Endodermal cell (in vitro differentiated cells): ENCODE data around the gene COL20A1. TPM values are rescaled to one million over a fixed set of nuclear protein-coding genes. Genes with fewer than 3 reads are reported as not detected.

ENCODE experiments used
- DNase-seq: peaks from one replicate; pipeline ENCODE4 v3.0.0-alpha.2; 2017
- H3K27ac ChIP-seq: 2 replicates; pipeline ENCODE4 v1.5.1; 2013; ENCODE audit warnings: mild to moderate bottlenecking, low read depth, low read length, moderate library complexity
- H3K27me3 ChIP-seq: 2 replicates; pipeline ENCODE4 v1.6.1; 2013; ENCODE audit warnings: mild to moderate bottlenecking, low read length, moderate library complexity; ENCODE audit not compliant: insufficient read depth, control insufficient read depth, poor library complexity, severe bottlenecking
- H3K36me3 ChIP-seq: 2 replicates; pipeline ENCODE4 v1.7.0; 2013; ENCODE audit warnings: mild to moderate bottlenecking, low read length, moderate library complexity; ENCODE audit not compliant: control insufficient read depth, insufficient read depth
- H3K4me1 ChIP-seq: one replicate; pipeline ENCODE4 v1.7.0; 2013; ENCODE audit warnings: low read length; ENCODE audit not compliant: control insufficient read depth, insufficient read depth
- H3K4me3 ChIP-seq: 2 replicates; pipeline ENCODE4 v1.5.1; 2013; ENCODE audit warnings: mild to moderate bottlenecking, low read length, moderate library complexity
- H3K9ac ChIP-seq: 2 replicates; pipeline ENCODE4 v1.6.1; 2013; ENCODE audit warnings: mild to moderate bottlenecking, low read length, moderate library complexity; ENCODE audit not compliant: poor library complexity, severe bottlenecking; ENCODE audit errors: extremely low read depth
- H3K9me3 ChIP-seq: 2 replicates; pipeline ENCODE4 v1.6.1; 2013; ENCODE audit warnings: mild to moderate bottlenecking, low read length, moderate library complexity; ENCODE audit not compliant: control insufficient read depth
- H3K27ac Mint-ChIP-seq: 2 replicates; pipeline ENCODE4 v1.8.0; 2020; ENCODE audit warnings: mixed read lengths
- H3K27me3 Mint-ChIP-seq: 2 replicates; pipeline ENCODE4 v1.8.0; 2021; ENCODE audit warnings: mild to moderate bottlenecking, mixed read lengths; ENCODE audit not compliant: insufficient read depth
- H3K36me3 Mint-ChIP-seq: 2 replicates; pipeline ENCODE4 v1.8.0; 2020; ENCODE audit warnings: low read depth, mixed read lengths
- H3K4me1 Mint-ChIP-seq: 2 replicates; pipeline ENCODE4 v1.8.0; 2020; ENCODE audit warnings: mixed read lengths
- H3K4me3 Mint-ChIP-seq: 2 replicates; pipeline ENCODE4 v1.8.0; 2020; ENCODE audit warnings: mild to moderate bottlenecking, moderate library complexity, mixed read lengths
- H3K9me3 Mint-ChIP-seq: 2 replicates; pipeline ENCODE4 v1.8.0; 2020; ENCODE audit warnings: mild to moderate bottlenecking, mixed read lengths
- CTCF ChIP-seq: fragments of 200-600 bp; sonication (generic); conservative IDR thresholded peaks from 2 replicates; pipeline ENCODE4 v1.5.0; 2021; ENCODE audit warnings: antibody characterized with exemption, mild to moderate bottlenecking
- WGBS, 2 experiments: methylation state at CpG; one replicate each; pipeline versions ENCODE4 v1.1.5 to v1.1.7; 2013; ENCODE audit warnings: missing lambda C conversion rate in 2 of 2, mixed read lengths in 1 of 2; ENCODE audit not compliant: insufficient coverage in 1 of 2, insufficient read length in 1 of 2; 5-methylcytosine and 5-hydroxymethylcytosine counted together
- total RNA-seq, 2 donors: library from RNA; stranded (reverse); fragmentation: NEBNext Ultra II Directional in 1 of 2; extraction: Animal tissue kit (Norgen Biotek cat#: 25700) in 1 of 2; gene quantifications; 2 replicates in 1 of 2; 3 replicates in 1 of 2; pipeline ENCODE4 v1.2.1, GENCODE V29; 2021

The COL20A1 gene
- total RNA-seq, 2 donors from 2014 or later, result 0.44 TPM; not detected in 1

GRCh38 chr20:63373996-63374395 lies 81.0 kb downstream of the COL20A1 start:
- TF ChIP-seq CTCF, result no peak
- 92 to 97% methylated on average over 9 to 19 of the region's 19 CpGs for WGBS, 2 experiments
- DNase-seq, result no peak
- Mint-ChIP-seq H3K27me3 (no peaks in the 10 kb centered on the region), H3K4me3 (no peak overlapping the region), H3K27ac (no peak overlapping the region), H3K4me1 (peaks cover 2% of the 10 kb centered on the region), H3K9me3 (no peaks in the 10 kb centered on the region), H3K36me3 (no peaks in the 10 kb centered on the region)
- Histone ChIP-seq H3K27me3 (no peaks in the 10 kb centered on the region), H3K36me3 (no peaks in the 10 kb centered on the region), H3K9me3 (no peaks in the 10 kb centered on the region), H3K4me3 (no peak overlapping the region), H3K27ac (no peak overlapping the region), H3K4me1 (no peaks in the 10 kb centered on the region), H3K9ac (no peak overlapping the region)

GRCh38 chr20:63374504-63374903 lies 81.5 kb downstream of the COL20A1 start:
- Mint-ChIP-seq H3K4me3 (no peak overlapping the region), H3K9me3 (no peaks in the 10 kb centered on the region), H3K36me3 (no peaks in the 10 kb centered on the region)

GRCh38 chr20:63375438-63375837 lies 82.5 kb downstream of the COL20A1 start:
- H3K9me3 Mint-ChIP-seq, result no peaks in the 10 kb centered on the region
- no peak for TF ChIP-seq CTCF
- no peaks in the 10 kb centered on the region for H3K36me3 Mint-ChIP-seq
- no peak overlapping the region for H3K9ac ChIP-seq
- 88 to 100% methylated on average over 1 to 3 of the region's 3 CpGs for WGBS, 2 experiments
- no peaks in the 10 kb centered on the region for H3K27me3 Mint-ChIP-seq
- no peak overlapping the region for H3K27ac Mint-ChIP-seq
- H3K4me3 ChIP-seq, result no peak overlapping the region
- H3K4me1 ChIP-seq, result no peaks in the 10 kb centered on the region
- no peak for DNase-seq
- H3K9me3 ChIP-seq, result no peaks in the 10 kb centered on the region
- H3K4me1 Mint-ChIP-seq, result peaks cover 2% of the 10 kb centered on the region
- H3K4me3 Mint-ChIP-seq, result no peak overlapping the region
- H3K27me3 ChIP-seq, result no peaks in the 10 kb centered on the region
- H3K27ac ChIP-seq, result no peak overlapping the region
- no peaks in the 10 kb centered on the region for H3K36me3 ChIP-seq

More at GRCh38 chr20:63374504-63374903, 81.5 kb downstream of the COL20A1 start:
- Histone ChIP-seq H3K27me3 (no peaks in the 10 kb centered on the region), H3K36me3 (no peaks in the 10 kb centered on the region), H3K27ac (no peak overlapping the region), H3K9me3 (no peaks in the 10 kb centered on the region), H3K4me1 (no peaks in the 10 kb centered on the region), H3K4me3 (no peak overlapping the region), H3K9ac (no peak overlapping the region)
- 83 to 84% methylated on average over 8 to 12 of the region's 12 CpGs for WGBS, 2 experiments
- no peak for TF ChIP-seq CTCF
- H3K27ac Mint-ChIP-seq, result no peak overlapping the region
- H3K4me1 Mint-ChIP-seq, result peaks cover 2% of the 10 kb centered on the region
- no peaks in the 10 kb centered on the region for H3K27me3 Mint-ChIP-seq
- DNase-seq, result no peak
